SK-N-DZ (cell line): ENCODE measurements around the gene SRCAP.

ENCODE experiments used
- DNase-seq: peaks from one replicate; pipeline ENCODE4 v3.0.0-alpha.2; 2015; ENCODE audit warnings: low spot score

The SRCAP gene

DNA sequence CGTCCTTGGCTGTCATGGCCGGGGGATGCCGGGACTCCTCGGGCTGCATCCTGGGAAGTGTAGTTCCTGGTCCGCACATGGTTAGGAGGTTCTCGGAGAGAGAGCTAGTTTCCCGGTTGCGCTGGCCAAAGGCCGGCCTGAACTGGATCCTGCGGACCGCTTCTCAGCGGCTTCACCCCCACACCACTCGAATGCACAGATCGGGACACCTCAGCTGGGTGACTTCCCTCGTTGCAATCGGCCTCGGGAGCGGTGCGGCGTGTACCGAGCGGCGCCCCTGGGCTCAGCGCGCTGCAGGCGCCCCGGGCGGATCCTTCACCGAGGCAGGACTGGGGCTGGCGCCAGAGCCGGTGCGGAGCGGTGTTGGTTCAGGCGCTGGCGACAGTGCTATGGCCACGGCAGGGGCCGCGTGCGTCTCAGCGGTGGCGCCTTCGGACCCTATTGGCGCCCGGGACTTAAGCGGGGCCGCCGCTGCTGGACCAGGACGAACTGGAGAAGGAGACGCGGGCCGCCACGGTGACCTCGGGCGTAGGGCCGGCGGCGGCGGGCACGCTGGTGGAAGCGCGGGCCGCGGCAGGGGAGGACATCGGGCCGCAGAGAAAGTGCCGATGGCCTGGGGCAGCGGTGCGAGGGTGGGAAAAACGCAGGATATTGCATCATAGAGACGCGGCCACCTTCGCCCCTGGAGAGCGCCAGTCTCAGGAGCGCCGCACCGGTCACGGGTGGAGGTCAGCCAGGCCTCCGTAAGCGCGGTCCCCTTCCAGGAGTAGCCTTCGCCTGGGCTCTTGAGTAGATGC, 76.6 kb downstream of the SRCAP start:
- DNase-seq, result peak; percentile 89

DNA sequence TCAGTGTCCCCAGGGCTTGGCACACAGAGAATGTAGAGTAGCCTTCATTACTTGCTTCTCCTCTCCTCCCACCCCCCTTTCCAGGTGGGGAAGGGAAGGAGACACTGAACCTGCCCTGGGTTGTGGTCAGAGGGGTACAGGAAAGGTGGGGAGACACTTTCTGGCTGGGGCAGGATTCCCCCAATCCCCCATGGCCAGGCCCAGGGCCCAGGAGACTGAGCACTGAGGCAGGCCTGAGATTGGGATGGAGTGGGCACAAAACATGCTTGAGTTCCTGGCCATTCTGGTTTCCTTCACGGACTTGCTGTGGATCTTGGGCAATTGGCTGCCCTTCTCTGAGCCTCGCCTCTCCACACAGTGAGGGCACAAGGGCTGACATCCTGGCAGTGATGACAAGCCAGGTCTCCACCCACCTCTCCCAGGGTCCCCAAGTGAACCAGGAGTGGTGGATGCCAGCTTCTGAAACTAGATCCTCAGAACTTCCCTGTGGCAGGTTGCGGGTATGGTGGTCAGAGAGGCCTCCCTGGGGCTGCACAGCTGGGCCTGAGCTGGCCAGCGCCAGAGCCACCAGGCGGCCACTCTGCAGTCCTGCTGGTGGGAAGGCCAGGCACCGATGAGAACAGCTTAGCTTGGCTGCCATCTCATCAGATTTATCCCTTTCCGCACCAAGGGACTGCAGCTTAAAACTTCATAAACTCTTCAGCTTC, 78.8 kb downstream of the SRCAP start:
- no peak for DNase-seq

- peak; percentile 37 for DNase-seq
Observed at GRCh38 chr16:30778549-30779244, 79.7 kb downstream of the SRCAP start.

DNA sequence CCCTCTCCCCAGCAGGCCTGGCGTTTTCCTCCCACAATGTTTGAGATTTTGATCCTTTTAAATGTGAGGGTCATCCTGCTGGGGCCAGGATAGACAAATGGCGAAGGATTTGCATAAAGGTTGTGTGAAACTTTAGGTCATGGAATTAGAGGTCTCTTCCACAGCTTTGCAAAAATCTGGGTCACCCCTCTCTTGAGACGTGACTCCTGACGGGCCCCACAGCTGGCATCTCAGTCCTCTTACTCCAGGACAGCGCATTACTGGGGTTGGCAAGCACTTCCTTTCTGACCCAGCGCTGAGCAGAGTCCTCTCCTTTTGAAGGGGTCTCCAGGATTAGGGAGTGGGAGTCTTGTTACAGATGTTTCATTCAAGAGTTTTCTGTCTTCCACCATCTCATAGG, 80.6 kb downstream of the SRCAP start:
- DNase-seq, result no peak

DNA sequence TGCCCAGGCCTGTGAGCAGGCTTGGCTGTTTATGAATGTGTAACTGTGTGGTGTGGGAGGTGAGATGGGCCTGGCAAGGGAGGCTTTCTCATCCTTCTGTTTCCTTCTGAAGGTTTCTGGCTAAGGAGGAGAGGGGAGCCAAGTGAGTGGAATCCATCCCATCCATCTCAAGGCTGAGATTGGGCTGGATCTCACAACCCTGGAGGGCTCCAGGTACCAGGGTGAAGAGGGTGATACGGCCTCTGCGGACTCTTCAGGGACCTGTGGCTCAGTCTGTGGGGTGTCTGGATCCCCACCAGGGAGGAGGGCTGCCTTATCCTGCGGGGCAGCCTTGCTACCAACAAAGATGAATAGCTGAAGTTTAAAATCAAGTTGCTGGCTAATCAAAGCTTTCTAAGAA, 81.0 kb downstream of the SRCAP start:
- DNase-seq, result no peak

GRCh38 chr16:30780549-30780948, 81.6 kb downstream of the SRCAP start:
- no peak for DNase-seq

DNA sequence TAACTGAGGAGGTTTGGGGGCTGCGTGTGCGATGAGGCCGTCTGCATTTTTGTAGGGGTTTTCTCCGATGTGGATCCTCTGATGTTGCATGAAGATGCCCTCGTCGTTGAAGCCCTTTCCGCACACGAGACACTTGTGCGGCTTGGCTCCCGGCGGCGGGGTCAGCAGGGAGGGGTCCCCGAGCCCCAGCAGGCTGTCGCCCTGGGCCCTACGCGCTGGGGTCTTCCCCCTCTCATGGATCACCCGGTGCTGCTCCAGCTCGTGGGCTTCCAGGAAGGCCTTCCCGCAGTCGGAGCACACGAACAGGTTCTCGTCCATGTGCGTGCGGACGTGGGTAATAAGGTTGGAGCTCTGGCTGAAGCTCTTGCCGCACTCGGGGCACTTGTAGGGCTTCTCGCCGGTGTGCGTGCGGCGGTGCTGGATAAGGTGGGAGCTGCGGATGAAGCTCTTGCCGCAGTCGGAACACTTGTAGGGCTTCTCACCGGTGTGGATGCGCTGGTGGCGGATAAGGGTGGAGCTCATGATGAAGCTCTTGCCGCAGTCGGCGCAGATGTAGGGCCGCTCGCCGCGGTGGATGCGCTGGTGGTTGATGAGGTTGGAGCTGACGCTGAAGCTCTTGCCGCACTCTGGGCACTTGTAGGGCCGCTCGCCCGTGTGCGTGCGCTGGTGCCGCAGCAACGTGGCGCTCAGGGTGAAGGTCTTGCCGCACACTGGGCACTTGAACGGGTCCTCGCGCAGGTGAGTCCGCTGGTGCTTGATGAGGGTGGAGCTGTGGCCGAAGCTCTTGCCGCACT, 83.7 kb downstream of the SRCAP start:
- DNase-seq, result no peak

DNA sequence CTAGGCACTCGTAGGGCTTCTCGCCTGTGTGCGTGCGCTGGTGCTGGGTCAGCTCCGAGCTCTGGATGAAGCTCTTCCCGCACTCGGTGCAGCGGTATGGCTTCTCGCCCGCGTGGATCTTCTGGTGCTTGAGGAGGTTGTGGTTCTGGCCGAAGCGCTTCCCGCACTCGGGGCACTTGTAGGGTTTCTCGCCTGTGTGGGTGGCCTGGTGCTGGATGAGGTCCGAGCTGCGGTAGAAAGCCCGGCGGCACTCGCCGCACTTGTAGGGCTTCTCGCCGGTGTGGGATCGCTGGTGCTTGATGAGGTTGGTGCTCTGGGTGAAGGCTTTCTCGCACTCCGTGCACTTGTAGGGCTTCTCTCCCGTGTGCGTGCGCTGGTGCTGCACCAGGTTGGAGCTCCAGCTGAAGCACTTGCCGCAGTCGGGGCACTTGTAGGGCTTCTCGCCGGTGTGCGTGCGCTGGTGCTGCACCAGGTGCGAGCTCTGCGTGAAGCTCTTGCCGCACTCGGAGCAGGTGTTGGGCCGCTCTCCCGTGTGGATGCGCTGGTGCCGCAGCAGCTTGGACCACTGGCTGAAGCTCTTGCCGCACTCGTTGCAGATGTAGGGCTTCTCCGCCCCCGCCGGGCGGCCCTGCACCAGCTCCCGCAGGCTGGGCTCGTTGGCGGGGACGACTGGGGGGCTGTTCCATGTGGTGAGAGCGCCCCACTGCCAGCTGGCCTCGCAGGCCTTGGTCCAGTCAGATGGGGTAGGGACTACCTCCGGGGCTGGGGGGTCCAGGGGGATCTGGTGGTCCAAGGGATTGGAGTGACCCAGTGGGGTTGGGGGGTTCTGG, 84.5 kb downstream of the SRCAP start:
- no peak for DNase-seq

DNA sequence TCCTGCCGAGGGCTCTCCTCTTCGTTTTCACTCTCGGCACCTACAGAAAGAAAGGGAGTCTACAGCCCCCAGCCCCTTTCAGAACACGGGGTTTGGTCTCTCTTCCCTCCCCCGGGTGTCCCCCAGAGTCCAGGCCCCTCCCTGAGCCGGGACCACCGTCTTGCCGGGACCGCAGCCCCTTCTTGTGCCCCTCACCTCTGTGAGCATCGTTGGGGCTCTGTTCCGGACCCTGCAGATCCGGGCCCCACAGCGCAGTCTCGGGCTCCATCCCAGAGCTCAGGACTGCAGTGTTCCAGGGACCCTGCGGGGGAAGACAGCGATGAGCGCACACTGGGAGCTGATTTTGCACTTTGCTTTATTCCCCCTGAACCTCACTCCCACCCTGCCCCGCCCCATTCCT, 85.2 kb downstream of the SRCAP start:
- no peak for DNase-seq

- DNase-seq, result no peak
Observed at GRCh38 chr16:30785126-30786106, 86.4 kb downstream of the SRCAP start.

GRCh38 chr16:30786115-30786935, 87.4 kb downstream of the SRCAP start:
- peak; percentile 54 for DNase-seq

DNA sequence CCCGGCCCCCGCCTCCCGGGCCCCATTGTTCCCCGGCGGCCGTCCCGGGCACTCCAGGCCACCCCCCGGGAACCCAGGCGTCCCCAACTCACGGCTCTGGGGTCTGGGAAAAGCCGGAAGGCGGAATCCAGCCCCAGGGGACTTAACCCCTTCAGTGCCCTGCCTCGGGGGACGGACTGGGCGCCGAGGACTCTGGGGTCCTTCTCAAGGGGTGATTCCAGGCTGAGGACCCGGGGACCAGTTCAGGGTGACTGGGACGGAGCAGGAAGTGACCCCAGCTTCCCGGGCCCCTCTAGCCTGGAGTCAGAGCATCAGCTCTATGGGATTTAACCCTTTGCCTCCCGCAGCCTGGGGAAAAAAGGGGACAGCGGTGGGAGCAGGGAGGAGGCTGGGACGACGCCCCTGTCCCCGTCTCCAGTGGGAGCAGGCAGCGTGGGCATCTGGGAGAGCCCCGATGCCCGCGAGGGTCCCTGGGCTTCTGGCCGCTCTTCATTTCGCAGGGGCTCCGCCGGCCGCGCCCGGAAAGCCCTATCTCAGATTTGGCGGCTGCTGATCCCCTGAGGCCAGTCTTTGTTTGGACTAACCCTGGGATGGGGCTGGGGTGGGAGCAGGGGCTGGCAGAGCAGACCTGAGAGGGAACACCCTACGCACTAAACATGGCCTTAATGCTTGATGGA, 88.1 kb downstream of the SRCAP start, which contains the start of gene ZNF629:
ZNF629 (minus strand) TSS at position 270 of the 677 bp plus-strand sequence. CDS start 2,723 bp downstream, outside the sequence.
- DNase-seq, result peak; percentile 84

- DNase-seq, result no peak
Observed at GRCh38 chr16:30787613-30788378, 88.8 kb downstream of the SRCAP start.
